GM12878 (cell line): Measurements from ENCODE around the gene CCNH. TPM values are rescaled to one million over a fixed set of nuclear protein-coding genes. Genes with fewer than 3 reads are reported as not detected.

Experiments
- BACH1 ChIP-seq: fragments of 450-650 bp; IDR thresholded peaks from 2 replicates; pipeline ENCODE4 v1.6.1; 2017; ENCODE audit warnings: mild to moderate bottlenecking, borderline replicate concordance
- BCL11A ChIP-seq: IDR thresholded peaks from 2 replicates; pipeline ENCODE4 v1.6.1; 2011; ENCODE audit warnings: low read depth, low read length
- BRCA1 ChIP-seq: IDR thresholded peaks from 2 replicates; pipeline ENCODE4 v1.6.1; 2011; ENCODE audit warnings: low read depth, low read length, improper control_type of control experiment
- CHD4 ChIP-seq: fragments of 200-600 bp; sonication (generic); IDR thresholded peaks from 2 replicates; pipeline ENCODE4 v1.6.1; 2016; ENCODE audit warnings: mild to moderate bottlenecking
- EP300 ChIP-seq, 2 experiments: fragments of 150-350 bp in 1 of 2; IDR thresholded peaks; 2 replicates each; pipeline ENCODE4 v1.6.1; 2011 to 2012; ENCODE audit warnings: low read depth in 2 of 2, low read length in 2 of 2, borderline replicate concordance in 1 of 2, improper control_type of control experiment in 1 of 2, inconsistent platforms in 1 of 2; ENCODE audit not compliant: control insufficient read depth in 1 of 2
- FOS ChIP-seq: IDR thresholded peaks from 3 replicates; pipeline ENCODE4 v1.6.1; 2011; ENCODE audit warnings: borderline replicate concordance; ENCODE audit not compliant: insufficient read length; ENCODE audit errors: extremely low read depth
- GABPA ChIP-seq: IDR thresholded peaks from 2 replicates; pipeline ENCODE4 v1.6.1; 2014; ENCODE audit warnings: antibody characterized with exemption, low read depth, mild to moderate bottlenecking, inconsistent platforms
- HCFC1 ChIP-seq: fragments of 150-350 bp; IDR thresholded peaks from 2 replicates; pipeline ENCODE4 v1.6.1; 2014; ENCODE audit warnings: low read length
- JUND ChIP-seq: IDR thresholded peaks from 2 replicates; pipeline ENCODE4 v1.6.1; 2012; ENCODE audit warnings: low read depth, mild to moderate bottlenecking, low read length, improper control_type of control experiment, moderate library complexity
- MEF2A ChIP-seq: IDR thresholded peaks from 2 replicates; pipeline ENCODE4 v1.6.1; 2011; ENCODE audit warnings: low read depth, mild to moderate bottlenecking, low read length, moderate library complexity; ENCODE audit not compliant: insufficient read depth
- NR2F1 ChIP-seq: fragments of 450-650 bp; conservative IDR thresholded peaks from 2 replicates; pipeline ENCODE4 v1.6.1; 2017; ENCODE audit warnings: mild to moderate bottlenecking
- NRF1 ChIP-seq: conservative IDR thresholded peaks from 2 replicates; pipeline ENCODE4 v1.6.1; 2011; ENCODE audit warnings: mild to moderate bottlenecking, low read depth, low read length, improper control_type of control experiment
- SMC3 ChIP-seq: IDR thresholded peaks from 2 replicates; pipeline ENCODE4 v1.6.1; 2011; ENCODE audit warnings: low read length, improper control_type of control experiment, borderline replicate concordance
- SUPT20H ChIP-seq: IDR thresholded peaks from 2 replicates; pipeline ENCODE4 v1.6.1; 2011; ENCODE audit warnings: low read depth, mild to moderate bottlenecking, low read length, moderate library complexity, borderline replicate concordance; ENCODE audit not compliant: control insufficient read depth
- YBX1 ChIP-seq: fragments of 450-650 bp; IDR thresholded peaks from 2 replicates; pipeline ENCODE4 v1.6.1; 2016; ENCODE audit warnings: antibody characterized with exemption
- ZNF622 ChIP-seq: fragments of 450-650 bp; IDR thresholded peaks from 2 replicates; pipeline ENCODE4 v1.6.1; 2017; ENCODE audit warnings: mild to moderate bottlenecking, inconsistent platforms
- ZSCAN29 ChIP-seq: fragments of 450-650 bp; IDR thresholded peaks from 2 replicates; pipeline ENCODE4 v1.6.1; 2017; ENCODE audit warnings: mild to moderate bottlenecking, moderate library complexity
- polyA plus RNA-seq, 11 experiments: library from polyadenylated mRNA; depleted of rRNA in 4 of 11; unstranded in 6 of 11; stranded (reverse) in 5 of 11; fragments of >200 nt; fragmentation: Nextera tagmentation in 4 of 11; fragmentation: Illumina TruSeq in 1 of 11; extraction: Ambion mirVana in 4 of 11; extraction: Trizol in 1 of 11; gene quantifications; 1 replicate in 1 of 11; 2 replicates in 10 of 11; pipeline versions ENCODE4 v1.2.1 to v1.2.3, GENCODE V29; 2011 to 2016; ENCODE audit warnings: inconsistent platforms in 2 of 11, missing spikeins in 2 of 11, low read depth in 1 of 11
- total RNA-seq, 4 experiments: library from RNA; depleted of rRNA in 3 of 4; stranded (reverse); fragments of >200 nt in 3 of 4; fragmentation: Illumina TruSeq in 1 of 4; extraction: Trizol in 1 of 4; gene quantifications; 2 replicates each; pipeline versions ENCODE4 v1.2.1 to v1.2.3, GENCODE V29; 2013 to 2021
- TF ChIP-seq, protein P1 (sequence below): fragments of 450-650 bp; IDR thresholded peaks from 2 replicates; pipeline ENCODE4 v1.6.1; 2018; ENCODE audit warnings: mild to moderate bottlenecking, low read depth, moderate library complexity; ENCODE audit not compliant: partially characterized antibody
- TF ChIP-seq, protein P2 (sequence below): fragments of 450-650 bp; IDR thresholded peaks from 2 replicates; pipeline ENCODE4 v1.6.1; 2016; ENCODE audit warnings: mild to moderate bottlenecking
- TF ChIP-seq, protein P3 (sequence below): fragments of 450-650 bp; conservative IDR thresholded peaks from 2 replicates; pipeline ENCODE4 v1.6.1; 2017; ENCODE audit warnings: mild to moderate bottlenecking, moderate library complexity
- TF ChIP-seq, protein P4 (sequence below): fragments of 450-650 bp; IDR thresholded peaks from 2 replicates; pipeline ENCODE4 v1.6.1; 2014; ENCODE audit warnings: mild to moderate bottlenecking
- TF ChIP-seq, protein P5 (sequence below): fragments of 450-650 bp; IDR thresholded peaks from 2 replicates; pipeline ENCODE4 v1.6.1; 2016; ENCODE audit warnings: mild to moderate bottlenecking

The CCNH gene
- total and polyA plus RNA-seq, 10 of the 15 experiments (the other 5 are each of a cell fraction or from before 2014, with no cell fraction given): 43.9 to 116 (median 81.4) TPM

DNA sequence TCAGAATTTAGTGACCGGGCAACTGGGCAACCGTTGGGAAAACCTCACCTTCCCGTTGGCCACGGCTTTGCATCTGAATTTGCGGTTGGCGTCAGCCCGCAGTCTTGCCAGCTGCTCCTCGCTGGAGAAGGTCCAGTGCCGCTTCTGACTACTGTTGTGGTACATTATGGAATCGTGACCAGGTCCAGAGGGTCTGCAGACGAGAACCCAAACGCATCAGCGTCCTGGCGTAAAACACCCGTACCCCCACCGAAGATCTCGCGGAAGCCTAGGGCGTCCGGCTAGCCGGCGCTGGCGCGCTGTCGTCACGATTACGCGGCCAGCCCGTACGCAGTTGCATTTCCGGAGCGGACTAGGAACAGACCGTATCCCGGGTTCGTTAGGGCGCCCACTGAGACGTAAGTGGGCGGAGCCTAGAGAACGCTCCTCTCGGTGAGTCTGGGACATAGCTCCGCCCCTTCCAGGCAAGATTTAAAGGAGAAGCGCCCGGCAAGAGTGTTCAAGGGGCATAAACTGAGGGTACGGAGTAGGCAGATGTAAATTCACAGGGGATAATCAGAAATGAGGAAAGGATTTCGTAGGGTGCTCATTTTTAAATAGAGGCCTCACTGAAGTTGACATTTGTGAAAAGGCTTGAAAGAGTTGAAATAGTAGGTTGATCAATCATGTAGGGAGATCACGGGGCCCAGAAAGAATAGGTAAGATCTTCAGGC is at the start of gene CCNH (continued):
- TF ChIP-seq JUND: no peak
- no peak for TF ChIP-seq NRF1
- TF ChIP-seq ZNF622: no peak
- no peak for TF ChIP-seq BCL11A
- TF ChIP-seq FOS: no peak
- TF ChIP-seq, protein P1, sequence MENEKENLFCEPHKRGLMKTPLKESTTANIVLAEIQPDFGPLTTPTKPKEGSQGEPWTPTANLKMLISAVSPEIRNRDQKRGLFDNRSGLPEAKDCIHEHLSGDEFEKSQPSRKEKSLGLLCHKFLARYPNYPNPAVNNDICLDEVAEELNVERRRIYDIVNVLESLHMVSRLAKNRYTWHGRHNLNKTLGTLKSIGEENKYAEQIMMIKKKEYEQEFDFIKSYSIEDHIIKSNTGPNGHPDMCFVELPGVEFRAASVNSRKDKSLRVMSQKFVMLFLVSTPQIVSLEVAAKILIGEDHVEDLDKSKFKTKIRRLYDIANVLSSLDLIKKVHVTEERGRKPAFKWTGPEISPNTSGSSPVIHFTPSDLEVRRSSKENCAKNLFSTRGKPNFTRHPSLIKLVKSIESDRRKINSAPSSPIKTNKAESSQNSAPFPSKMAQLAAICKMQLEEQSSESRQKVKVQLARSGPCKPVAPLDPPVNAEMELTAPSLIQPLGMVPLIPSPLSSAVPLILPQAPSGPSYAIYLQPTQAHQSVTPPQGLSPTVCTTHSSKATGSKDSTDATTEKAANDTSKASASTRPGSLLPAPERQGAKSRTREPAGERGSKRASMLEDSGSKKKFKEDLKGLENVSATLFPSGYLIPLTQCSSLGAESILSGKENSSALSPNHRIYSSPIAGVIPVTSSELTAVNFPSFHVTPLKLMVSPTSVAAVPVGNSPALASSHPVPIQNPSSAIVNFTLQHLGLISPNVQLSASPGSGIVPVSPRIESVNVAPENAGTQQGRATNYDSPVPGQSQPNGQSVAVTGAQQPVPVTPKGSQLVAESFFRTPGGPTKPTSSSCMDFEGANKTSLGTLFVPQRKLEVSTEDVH: no peak
- TF ChIP-seq BACH1: 0 out of 2 replicates have a peak, but pooled peaks have one; percentile 33
- peak; percentile 69; the same call in 1 of the 2 replicates for TF ChIP-seq BRCA1
- no peak for TF ChIP-seq EP300 (IDR thresholded peaks at IDR 0.05; ENCODE audit: borderline replicate concordance in 1 of 2, control insufficient read depth in 1 of 2, low read depth in 2 of 2, low read length in 2 of 2)
- TF ChIP-seq SUPT20H: no peak
- TF ChIP-seq NR2F1: peak; percentile 21; the same call in 1 of the 2 replicates
- TF ChIP-seq ZSCAN29: peak; percentile 29; the same call in 1 of the 2 replicates
- no peak for TF ChIP-seq SMC3
- TF ChIP-seq GABPA: peak; percentile 75
- TF ChIP-seq, protein P2, sequence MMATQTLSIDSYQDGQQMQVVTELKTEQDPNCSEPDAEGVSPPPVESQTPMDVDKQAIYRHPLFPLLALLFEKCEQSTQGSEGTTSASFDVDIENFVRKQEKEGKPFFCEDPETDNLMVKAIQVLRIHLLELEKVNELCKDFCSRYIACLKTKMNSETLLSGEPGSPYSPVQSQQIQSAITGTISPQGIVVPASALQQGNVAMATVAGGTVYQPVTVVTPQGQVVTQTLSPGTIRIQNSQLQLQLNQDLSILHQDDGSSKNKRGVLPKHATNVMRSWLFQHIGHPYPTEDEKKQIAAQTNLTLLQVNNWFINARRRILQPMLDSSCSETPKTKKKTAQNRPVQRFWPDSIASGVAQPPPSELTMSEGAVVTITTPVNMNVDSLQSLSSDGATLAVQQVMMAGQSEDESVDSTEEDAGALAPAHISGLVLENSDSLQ: no peak; the same call in 1 of the 2 replicates
- TF ChIP-seq, protein P3, sequence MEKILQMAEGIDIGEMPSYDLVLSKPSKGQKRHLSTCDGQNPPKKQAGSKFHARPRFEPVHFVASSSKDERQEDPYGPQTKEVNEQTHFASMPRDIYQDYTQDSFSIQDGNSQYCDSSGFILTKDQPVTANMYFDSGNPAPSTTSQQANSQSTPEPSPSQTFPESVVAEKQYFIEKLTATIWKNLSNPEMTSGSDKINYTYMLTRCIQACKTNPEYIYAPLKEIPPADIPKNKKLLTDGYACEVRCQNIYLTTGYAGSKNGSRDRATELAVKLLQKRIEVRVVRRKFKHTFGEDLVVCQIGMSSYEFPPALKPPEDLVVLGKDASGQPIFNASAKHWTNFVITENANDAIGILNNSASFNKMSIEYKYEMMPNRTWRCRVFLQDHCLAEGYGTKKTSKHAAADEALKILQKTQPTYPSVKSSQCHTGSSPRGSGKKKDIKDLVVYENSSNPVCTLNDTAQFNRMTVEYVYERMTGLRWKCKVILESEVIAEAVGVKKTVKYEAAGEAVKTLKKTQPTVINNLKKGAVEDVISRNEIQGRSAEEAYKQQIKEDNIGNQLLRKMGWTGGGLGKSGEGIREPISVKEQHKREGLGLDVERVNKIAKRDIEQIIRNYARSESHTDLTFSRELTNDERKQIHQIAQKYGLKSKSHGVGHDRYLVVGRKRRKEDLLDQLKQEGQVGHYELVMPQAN: peak; percentile 78
- TF ChIP-seq, protein P4, sequence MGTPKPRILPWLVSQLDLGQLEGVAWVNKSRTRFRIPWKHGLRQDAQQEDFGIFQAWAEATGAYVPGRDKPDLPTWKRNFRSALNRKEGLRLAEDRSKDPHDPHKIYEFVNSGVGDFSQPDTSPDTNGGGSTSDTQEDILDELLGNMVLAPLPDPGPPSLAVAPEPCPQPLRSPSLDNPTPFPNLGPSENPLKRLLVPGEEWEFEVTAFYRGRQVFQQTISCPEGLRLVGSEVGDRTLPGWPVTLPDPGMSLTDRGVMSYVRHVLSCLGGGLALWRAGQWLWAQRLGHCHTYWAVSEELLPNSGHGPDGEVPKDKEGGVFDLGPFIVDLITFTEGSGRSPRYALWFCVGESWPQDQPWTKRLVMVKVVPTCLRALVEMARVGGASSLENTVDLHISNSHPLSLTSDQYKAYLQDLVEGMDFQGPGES: no peak
- TF ChIP-seq CHD4: no peak
- TF ChIP-seq YBX1: no peak
- no peak for TF ChIP-seq MEF2A
- TF ChIP-seq, protein P5, sequence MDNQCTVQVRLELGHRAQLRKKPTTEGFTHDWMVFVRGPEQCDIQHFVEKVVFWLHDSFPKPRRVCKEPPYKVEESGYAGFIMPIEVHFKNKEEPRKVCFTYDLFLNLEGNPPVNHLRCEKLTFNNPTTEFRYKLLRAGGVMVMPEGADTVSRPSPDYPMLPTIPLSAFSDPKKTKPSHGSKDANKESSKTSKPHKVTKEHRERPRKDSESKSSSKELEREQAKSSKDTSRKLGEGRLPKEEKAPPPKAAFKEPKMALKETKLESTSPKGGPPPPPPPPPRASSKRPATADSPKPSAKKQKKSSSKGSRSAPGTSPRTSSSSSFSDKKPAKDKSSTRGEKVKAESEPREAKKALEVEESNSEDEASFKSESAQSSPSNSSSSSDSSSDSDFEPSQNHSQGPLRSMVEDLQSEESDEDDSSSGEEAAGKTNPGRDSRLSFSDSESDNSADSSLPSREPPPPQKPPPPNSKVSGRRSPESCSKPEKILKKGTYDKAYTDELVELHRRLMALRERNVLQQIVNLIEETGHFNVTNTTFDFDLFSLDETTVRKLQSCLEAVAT: peak; percentile 81; the same call in 1 of the 2 replicates
- peak; percentile 53; the same call in 1 of the 2 replicates for TF ChIP-seq HCFC1
